Vagina (tissue), 2 donors: ENCODE measurements around the gene ANO7.

Experiments used
- CTCF ChIP-seq, 3 experiments: fragments of 450-650 bp in 2 of 3; fragments of 200-600 bp in 1 of 3; sonication (generic) in 1 of 3; IDR thresholded peaks; one replicate each; pipeline ENCODE4 v1.5.1; 2017 to 2019; ENCODE audit warnings: antibody characterized with exemption in 3 of 3, mild to moderate bottlenecking in 2 of 3, moderate library complexity in 2 of 3
- POLR2A ChIP-seq, 2 donors: fragments of 450-650 bp; IDR thresholded peaks; one replicate each; pipeline ENCODE4 v1.6.1; 2017; ENCODE audit warnings: antibody characterized with exemption in 2 of 2, mild to moderate bottlenecking in 2 of 2, moderate library complexity in 2 of 2
- POLR2AphosphoS5 ChIP-seq, 2 donors: sonication (generic); formaldehyde crosslinking; IDR thresholded peaks; one replicate each; pipeline ENCODE4 v1.9.0; 2017; ENCODE audit warnings: antibody characterized with exemption in 2 of 2, mild to moderate bottlenecking in 2 of 2, low read depth in 1 of 2; ENCODE audit not compliant: insufficient read depth in 1 of 2

GRCh38 chr2:241242306-241242705 lies 53.8 kb downstream of the ANO7 start:
- TF ChIP-seq CTCF (IDR thresholded peaks at IDR 0.05) (no peak), POLR2A (IDR thresholded peaks at IDR 0.05) (no peak), POLR2AphosphoS5 (IDR thresholded peaks at IDR 0.05; ENCODE audit: insufficient read depth in 1 of 2, low read depth in 1 of 2) (no peak)
